Measurements from ENCODE around the gene PKN3. TPM values are rescaled to one million over a fixed set of nuclear protein-coding genes. Genes with fewer than 3 reads are reported as not detected.

Gene PKN3
- total RNA-seq, 4 donors from 2014 or later = 4.0 to 10.0 (median 7.6) TPM

GRCh38 chr9:128705051-128705965 lies 3.0 kb downstream of the PKN3 start:
- intact Hi-C loops (cut with DNase I) = no loop called here
- H3K27me3 ChIP-seq = no peaks in the 10 kb centered on the region
- 80% methylated on average over 12 of the region's 36 CpGs for WGBS
- DNase-seq (ENCODE audit: extremely low spot score) = no peak
- TF ChIP-seq POLR2AphosphoS5 (IDR thresholded peaks at IDR 0.05) (no peak), CTCF (IDR thresholded peaks at IDR 0.05) (no peak), EP300 (IDR thresholded peaks at IDR 0.05) (no peak), POLR2A (IDR thresholded peaks at IDR 0.05; ENCODE audit: low read depth) (no peak)
- H3K9me3 ChIP-seq = no peaks in the 10 kb centered on the region
- H3K36me3 ChIP-seq = peaks cover 0 to 23% (median 0%) of the 10 kb centered on the region in 4 donors
- H3K4me3 ChIP-seq = no peak overlapping the region
- H3K27ac ChIP-seq (replicated peaks in 1 of 4) = peak overlapping the region in 2 of 4 donors; percentile 74 to 85
- peaks cover 6 to 27% (median 21%) of the 10 kb centered on the region in 4 donors for H3K4me1 ChIP-seq

- H3K27me3 ChIP-seq = no peaks in the 10 kb centered on the region
- no peak for DNase-seq (ENCODE audit: extremely low spot score)
- H3K36me3 ChIP-seq = peaks cover 0 to 23% (median 0%) of the 10 kb centered on the region in 4 donors
- no peaks in the 10 kb centered on the region for H3K9me3 ChIP-seq
- WGBS = 100% methylated on average over 1 of the region's 1 CpG
- TF ChIP-seq EP300 (IDR thresholded peaks at IDR 0.05) (no peak), POLR2AphosphoS5 (IDR thresholded peaks at IDR 0.05) (no peak), POLR2A (IDR thresholded peaks at IDR 0.05; ENCODE audit: low read depth) (no peak), CTCF (IDR thresholded peaks at IDR 0.05) (no peak)
- intact Hi-C loops (cut with DNase I) = no loop called here
- H3K27ac ChIP-seq (replicated peaks in 1 of 4) = no peak overlapping the region
- H3K4me3 ChIP-seq = no peak overlapping the region
- H3K4me1 ChIP-seq = peaks cover 6 to 27% (median 21%) of the 10 kb centered on the region in 4 donors
These were observed 3.7 kb downstream of the PKN3 start for GRCh38 chr9:128706045-128706444.

GRCh38 chr9:128706671-128707381 lies 4.5 kb downstream of the PKN3 start:
- Histone ChIP-seq H3K4me3 (no peak overlapping the region), H3K4me1 (peaks cover 0 to 22% (median 15%) of the 10 kb centered on the region in 4 donors), H3K27me3 (no peaks in the 10 kb centered on the region), H3K36me3 (peaks cover 0 to 23% (median 0%) of the 10 kb centered on the region in 4 donors), H3K9me3 (no peaks in the 10 kb centered on the region), H3K27ac (replicated peaks in 1 of 4) (no peak overlapping the region)
- DNase-seq (ENCODE audit: extremely low spot score) = no peak
- intact Hi-C loops (cut with DNase I) = no loop called here
- TF ChIP-seq CTCF (IDR thresholded peaks at IDR 0.05) (no peak), POLR2AphosphoS5 (IDR thresholded peaks at IDR 0.05) (no peak), EP300 (IDR thresholded peaks at IDR 0.05) (no peak), POLR2A (IDR thresholded peaks at IDR 0.05; ENCODE audit: low read depth) (no peak)
- WGBS = 78% methylated on average over 16 of the region's 23 CpGs

GRCh38 chr9:128707446-128707845 lies 5.1 kb downstream of the PKN3 start:
- DNase-seq (ENCODE audit: extremely low spot score) = no peak
- H3K27ac ChIP-seq (replicated peaks in 1 of 4) = no peak overlapping the region
- H3K27me3 ChIP-seq = no peaks in the 10 kb centered on the region
- WGBS = 98% methylated on average over 8 of the region's 8 CpGs
- no peaks in the 10 kb centered on the region for H3K9me3 ChIP-seq
- TF ChIP-seq EP300 (IDR thresholded peaks at IDR 0.05) = no peak
- no peak for TF ChIP-seq POLR2A (IDR thresholded peaks at IDR 0.05; ENCODE audit: low read depth)
- no peak for TF ChIP-seq CTCF (IDR thresholded peaks at IDR 0.05)
- TF ChIP-seq POLR2AphosphoS5 (IDR thresholded peaks at IDR 0.05) = no peak
- H3K36me3 ChIP-seq = peaks cover 0 to 29% (median 0%) of the 10 kb centered on the region in 4 donors
- H3K4me3 ChIP-seq = no peak overlapping the region
- peaks cover 0 to 16% (median 10%) of the 10 kb centered on the region in 4 donors for H3K4me1 ChIP-seq
- intact Hi-C loops (cut with DNase I) = no loop called here
